ENCODE results near the gene CTSC.

GRCh38 chr11:88353386-88353785 is 15.8 kb upstream of the CTSC start:
- TF ChIP-seq CTCF (conservative IDR thresholded peaks at IDR 0.05) = no peak
- TF ChIP-seq ZFX (IDR thresholded peaks at IDR 0.05) = no peak
